ENCODE data around the gene FGF8.

FGF8 gene

GRCh38 chr10:101781984-101782810, 6.3 kb upstream of the FGF8 start:
- no peak for DNase-seq

GRCh38 chr10:101781655-101781983, 5.7 kb upstream of the FGF8 start:
- no peak for DNase-seq

- DNase-seq = peak; percentile 86
Observed at GRCh38 chr10:101780818-101781654, 5.1 kb upstream of the FGF8 start.

GRCh38 chr10:101780187-101780817, 4.4 kb upstream of the FGF8 start:
- no peak for DNase-seq

- DNase-seq = peak; percentile 96
Observed at GRCh38 chr10:101779544-101780186, 3.8 kb upstream of the FGF8 start.

GRCh38 chr10:101778781-101779543, 3.0 kb upstream of the FGF8 start:
- DNase-seq = peak; percentile 72

GRCh38 chr10:101778151-101778780, 2.4 kb upstream of the FGF8 start:
- no peak for DNase-seq

GRCh38 chr10:101777619-101778145, 1.8 kb upstream of the FGF8 start:
- no peak for DNase-seq

- DNase-seq = no peak
Observed at GRCh38 chr10:101776161-101776817, 375 bp upstream of the FGF8 start.

GRCh38 chr10:101774589-101775272, 1.2 kb downstream of the FGF8 start:
- peak; percentile 66 for DNase-seq

GRCh38 chr10:101773923-101774588, 1.9 kb downstream of the FGF8 start:
- no peak for DNase-seq

GRCh38 chr10:101772895-101773761, 2.8 kb downstream of the FGF8 start:
- DNase-seq = no peak

- DNase-seq = no peak
Observed at GRCh38 chr10:101772017-101772894, 3.7 kb downstream of the FGF8 start.

GRCh38 chr10:101771380-101771779, 4.5 kb downstream of the FGF8 start:
- no peak for DNase-seq

- no peak for DNase-seq
Observed at GRCh38 chr10:101770331-101771215, 5.3 kb downstream of the FGF8 start.

GRCh38 chr10:101769541-101770180, 6.3 kb downstream of the FGF8 start:
- no peak for DNase-seq

All from activated CD8-positive, alpha-beta memory T cell treated with anti-CD3 and anti-CD28 coated beads for 24 hours (primary cell).